B cell (primary cell): ENCODE data around the gene BRWD1. TPM values are rescaled to one million over a fixed set of nuclear protein-coding genes. Genes with fewer than 3 reads are reported as not detected.

ENCODE experiments used
- ATAC-seq: fragments of 200-7000 bp; cut with Tn5 transposase; one replicate; pipeline ENCODE4 v1.10.0; 2021; ENCODE audit warnings: low read depth, mild to moderate bottlenecking, moderate number of reproducible peaks, moderate library complexity
- CTCF ChIA-PET: fragments of 350-600 bp; sonication (Branson Sonifier 250); formaldehyde crosslinking; loops from one replicate; lab custom pipeline; 2021; ENCODE audit warnings: antibody characterized with exemption, inconsistent platforms; lab: Charles Lee
- POLR2A ChIA-PET: fragments of 350-600 bp; sonication (Branson Sonifier 250); formaldehyde crosslinking; loops from one replicate; lab custom pipeline; 2021; ENCODE audit warnings: antibody characterized with exemption; lab: Charles Lee
- DNase-seq: peaks from one replicate; pipeline ENCODE4 v3.0.0; 2013
- H2AFZ ChIP-seq: 2 replicates; pipeline ENCODE4 v1.6.1; 2012; ENCODE audit warnings: mild to moderate bottlenecking, low read depth, low read length; ENCODE audit not compliant: insufficient read depth, poor library complexity, severe bottlenecking
- H3K27ac ChIP-seq, 2 donors: 1 replicate in 1 of 2; 2 replicates in 1 of 2; pipeline ENCODE4 v1.5.1; 2012 to 2013; ENCODE audit warnings: low read length in 2 of 2, mild to moderate bottlenecking in 2 of 2, moderate library complexity in 1 of 2
- H3K27me3 ChIP-seq, 4 experiments: fragments of 200-600 bp in 1 of 4; sonication (generic) in 1 of 4; replicated peaks in 1 of 4; 1 replicate in 2 of 4; 2 replicates in 2 of 4; pipeline versions ENCODE4 v1.6.1 to v1.7.0; 2013 to 2016; ENCODE audit warnings: low read length in 3 of 4, mild to moderate bottlenecking in 2 of 4, mixed read lengths in 1 of 4, moderate library complexity in 1 of 4; ENCODE audit not compliant: insufficient read depth in 4 of 4, control insufficient read depth in 3 of 4; ENCODE audit errors: control extremely low read depth in 1 of 4
- H3K36me3 ChIP-seq, 2 experiments: replicated peaks in 1 of 2; 1 replicate in 1 of 2; 2 replicates in 1 of 2; pipeline versions ENCODE4 v1.6.1 to v1.7.1; 2013; ENCODE audit warnings: low read length in 1 of 2; ENCODE audit not compliant: insufficient read depth in 2 of 2, control insufficient read depth in 1 of 2; ENCODE audit errors: control extremely low read depth in 1 of 2, extremely low read depth in 1 of 2
- H3K4me1 ChIP-seq, 2 donors: fragments of 200-600 bp in 1 of 2; sonication (generic) in 1 of 2; 1 replicate in 1 of 2; 2 replicates in 1 of 2; pipeline versions ENCODE4 v1.5.1 to v1.6.1; 2013 to 2017; ENCODE audit warnings: low read length in 2 of 2; ENCODE audit not compliant: control insufficient read depth in 2 of 2, insufficient read depth in 2 of 2
- H3K4me2 ChIP-seq: replicated peaks from 2 replicates; pipeline ENCODE3; 2012; ENCODE audit warnings: mild to moderate bottlenecking, low read depth, low read length; ENCODE audit not compliant: poor library complexity, severe bottlenecking
- H3K4me3 ChIP-seq, 5 experiments: fragments of 200-600 bp in 1 of 5; sonication (generic) in 1 of 5; 1 replicate in 3 of 5; 2 replicates in 2 of 5; pipeline versions ENCODE4 v1.5.1 to v1.7.0; 2011 to 2016; ENCODE audit warnings: low read length in 4 of 5, mild to moderate bottlenecking in 4 of 5, low read depth in 2 of 5, control low read depth in 1 of 5, moderate library complexity in 1 of 5; ENCODE audit not compliant: insufficient read depth in 1 of 5; ENCODE audit errors: control extremely low read depth in 1 of 5, extremely low read depth in 1 of 5
- H3K79me2 ChIP-seq: fragments of 200-600 bp; sonication (generic); one replicate; pipeline ENCODE4 v1.6.0; 2016; ENCODE audit warnings: low read length; ENCODE audit not compliant: control insufficient read depth, insufficient read depth
- H3K9ac ChIP-seq: fragments of 200-600 bp; sonication (generic); 2 replicates; pipeline ENCODE4 v1.6.1; 2017; ENCODE audit warnings: mild to moderate bottlenecking, low read length, moderate library complexity
- H3K9me3 ChIP-seq, 3 donors: one replicate each; pipeline versions ENCODE4 v1.6.1 to v1.7.1; 2013; ENCODE audit warnings: low read length in 2 of 3; ENCODE audit not compliant: control insufficient read depth in 2 of 3, insufficient read depth in 1 of 3; ENCODE audit errors: control extremely low read depth in 1 of 3
- H4K20me1 ChIP-seq: 2 replicates; pipeline ENCODE4 v1.6.0; 2012; ENCODE audit warnings: mild to moderate bottlenecking, low read length; ENCODE audit not compliant: insufficient read depth, control insufficient read depth, poor library complexity, severe bottlenecking
- H3K27ac Mint-ChIP-seq: one replicate; pipeline ENCODE4 v1.8.0; 2021; ENCODE audit warnings: mixed read lengths
- H3K27me3 Mint-ChIP-seq: one replicate; pipeline ENCODE4 v1.8.0; 2021; ENCODE audit warnings: mixed read lengths
- H3K4me1 Mint-ChIP-seq: one replicate; pipeline ENCODE4 v1.8.0; 2021; ENCODE audit warnings: mixed read lengths
- H3K4me3 Mint-ChIP-seq: one replicate; pipeline ENCODE4 v1.8.0; 2021; ENCODE audit warnings: mixed read lengths
- H3K9me3 Mint-ChIP-seq: one replicate; pipeline ENCODE4 v1.8.0; 2022; ENCODE audit warnings: mixed read lengths; ENCODE audit not compliant: insufficient read depth
- EZH2 ChIP-seq: IDR thresholded peaks from 2 replicates; pipeline ENCODE4 v1.6.1; 2012; ENCODE audit warnings: borderline replicate concordance, low read depth, mild to moderate bottlenecking, moderate library complexity, low read length; ENCODE audit not compliant: insufficient read depth, poor library complexity, severe bottlenecking
- WGBS: methylation state at CpG from one replicate; pipeline ENCODE4 v1.1.5; 2013; ENCODE audit warnings: missing lambda C conversion rate; ENCODE audit not compliant: insufficient coverage; 5-methylcytosine and 5-hydroxymethylcytosine counted together
- intact Hi-C: fragments of 100-400 bp; cut with micrococcal nuclease; formaldehyde crosslinking; loops from one replicate; pipeline ENCODE4 v1.10.0; 2022
- polyA plus RNA-seq: library from polyadenylated mRNA; depleted of rRNA; stranded (reverse); fragments of >200 nt; gene quantifications from 2 replicates; pipeline ENCODE4 v1.2.3, GENCODE V29; 2012
- total RNA-seq, 2 donors: library from RNA; stranded (reverse); fragments of 120-200 nt in 1 of 2; gene quantifications; 1 replicate in 1 of 2; 2 replicates in 1 of 2; pipeline versions ENCODE4 v1.2.3 to v1.2.4, GENCODE V29; 2013 to 2022
- TF ChIP-seq, protein P1 (sequence below): fragments of 200-600 bp; IDR thresholded peaks from one replicate; pipeline ENCODE4 v1.8.0; 2022; ENCODE audit warnings: antibody characterized with exemption, mild to moderate bottlenecking

The BRWD1 gene
- total and polyA plus RNA-seq, 2 donors (not counting 1 experiment from before 2014, with no cell fraction given): 9.4 to 93.9 TPM

DNA sequence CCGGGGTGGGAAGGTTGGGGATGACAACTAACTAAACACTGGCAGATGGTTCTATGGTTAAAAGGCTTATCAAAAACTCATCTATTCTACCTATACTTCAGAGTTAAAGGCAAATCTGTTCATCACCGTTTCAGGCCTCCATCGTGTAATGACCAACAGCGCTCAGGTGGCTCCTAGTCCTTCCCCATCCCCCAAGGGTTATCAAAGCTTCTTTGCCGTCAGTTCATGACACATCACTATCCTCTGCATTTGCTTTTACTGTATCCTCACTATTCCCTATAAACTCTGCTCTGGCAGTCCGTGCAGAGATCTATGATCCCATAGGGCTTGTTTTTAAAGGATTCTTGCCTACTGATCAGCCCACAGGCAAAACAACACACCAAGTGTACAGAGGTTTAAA, 27.3 kb upstream of the BRWD1 start:
- intact Hi-C loops: no loop called here
- Histone ChIP-seq H3K27ac (no peak overlapping the region), H3K27me3 (no peaks in the 10 kb centered on the region), H3K36me3 (peaks cover 0 to 34% of the 10 kb centered on the region in 2 experiments), H3K4me1 (no peaks in the 10 kb centered on the region), H3K4me3 (no peak overlapping the region), H3K9ac (no peak overlapping the region), H3K4me2 (no peak overlapping the region), H2AFZ (no peak overlapping the region), H4K20me1 (peaks cover 9% of the 10 kb centered on the region), H3K9me3 (no peaks in the 10 kb centered on the region), H3K79me2 (peaks cover 4% of the 10 kb centered on the region)
- 100% methylated on average over 5 of the region's 6 CpGs for WGBS
- ATAC-seq: no peak
- TF ChIP-seq EZH2: no peak
- TF ChIP-seq, protein P1, sequence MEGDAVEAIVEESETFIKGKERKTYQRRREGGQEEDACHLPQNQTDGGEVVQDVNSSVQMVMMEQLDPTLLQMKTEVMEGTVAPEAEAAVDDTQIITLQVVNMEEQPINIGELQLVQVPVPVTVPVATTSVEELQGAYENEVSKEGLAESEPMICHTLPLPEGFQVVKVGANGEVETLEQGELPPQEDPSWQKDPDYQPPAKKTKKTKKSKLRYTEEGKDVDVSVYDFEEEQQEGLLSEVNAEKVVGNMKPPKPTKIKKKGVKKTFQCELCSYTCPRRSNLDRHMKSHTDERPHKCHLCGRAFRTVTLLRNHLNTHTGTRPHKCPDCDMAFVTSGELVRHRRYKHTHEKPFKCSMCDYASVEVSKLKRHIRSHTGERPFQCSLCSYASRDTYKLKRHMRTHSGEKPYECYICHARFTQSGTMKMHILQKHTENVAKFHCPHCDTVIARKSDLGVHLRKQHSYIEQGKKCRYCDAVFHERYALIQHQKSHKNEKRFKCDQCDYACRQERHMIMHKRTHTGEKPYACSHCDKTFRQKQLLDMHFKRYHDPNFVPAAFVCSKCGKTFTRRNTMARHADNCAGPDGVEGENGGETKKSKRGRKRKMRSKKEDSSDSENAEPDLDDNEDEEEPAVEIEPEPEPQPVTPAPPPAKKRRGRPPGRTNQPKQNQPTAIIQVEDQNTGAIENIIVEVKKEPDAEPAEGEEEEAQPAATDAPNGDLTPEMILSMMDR: no peak
- ChIA-PET CTCF (no interaction called here), POLR2A (no interaction called here)
- Mint-ChIP-seq H3K9me3 (no peaks in the 10 kb centered on the region), H3K27ac (no peak overlapping the region), H3K27me3 (no peaks in the 10 kb centered on the region), H3K4me3 (no peak overlapping the region), H3K4me1 (peaks cover 11% of the 10 kb centered on the region)
- no peak for DNase-seq

DNA sequence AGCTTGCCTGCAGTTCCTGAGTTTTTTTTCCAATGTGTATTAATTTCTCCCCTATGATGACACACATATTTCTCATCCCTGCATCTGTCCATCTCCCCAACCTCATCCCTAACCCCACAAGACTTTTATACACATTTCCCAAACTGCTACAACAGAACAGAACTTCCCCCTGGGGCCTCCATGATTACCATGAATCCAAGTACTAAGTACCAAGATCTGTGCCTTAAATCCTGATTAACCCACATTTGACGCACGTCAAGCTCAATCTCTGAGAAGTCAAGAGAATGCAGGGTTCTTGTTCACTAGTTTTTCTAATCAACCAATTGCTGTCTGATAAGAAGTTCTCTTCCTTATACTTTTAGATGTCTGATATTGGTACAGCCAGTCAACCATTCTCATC, 25.8 kb upstream of the BRWD1 start:
- CTCF ChIA-PET: no interaction called here
- Mint-ChIP-seq H3K27me3 (no peaks in the 10 kb centered on the region), H3K4me1 (no peaks in the 10 kb centered on the region), H3K27ac (no peak overlapping the region), H3K9me3 (no peaks in the 10 kb centered on the region), H3K4me3 (no peak overlapping the region)
- no peaks in the 10 kb centered on the region for H3K9me3 ChIP-seq
- H4K20me1 ChIP-seq: peaks cover 4% of the 10 kb centered on the region
- H3K27me3 ChIP-seq: no peaks in the 10 kb centered on the region
- no peak for DNase-seq
- no peak overlapping the region for H3K27ac ChIP-seq
- H3K4me2 ChIP-seq: no peak overlapping the region
- no peak for ATAC-seq
- H3K9ac ChIP-seq: no peak overlapping the region
- TF ChIP-seq EZH2: no peak
- TF ChIP-seq, protein P1: no peak
- POLR2A ChIA-PET: no interaction called here
- peaks cover 0 to 22% of the 10 kb centered on the region in 2 experiments for H3K36me3 ChIP-seq
- no peak overlapping the region for H3K4me3 ChIP-seq
- WGBS: no CpG with 5 or more reads among the region's 2 CpGs
- no peaks in the 10 kb centered on the region for H3K79me2 ChIP-seq
- H2AFZ ChIP-seq: no peak overlapping the region
- intact Hi-C loops: no loop called here
- H3K4me1 ChIP-seq: no peaks in the 10 kb centered on the region
